Measurements from ENCODE around the gene PPP2CA.
"Not testable (repeated sequence)": the region's sequence is repeated elsewhere in the genome, so short reads cannot be mapped to it uniquely, and the experiment has no call there.

Gene PPP2CA

GRCh38 chr5:134224888-134225779, 739 bp downstream of the PPP2CA start:
- Histone ChIP-seq H3K9ac (peak overlapping the region; percentile 99), H3K4me3 (peak overlapping the region; percentile 99), H3K27ac (peak overlapping the region; percentile 99), H3K9me3 (no peaks in the 10 kb centered on the region), H3K27me3 (no peaks in the 10 kb centered on the region), H3K4me2 (peak overlapping the region; percentile 91), H3K4me1 (peaks cover 33% of the 10 kb centered on the region), H4K20me1 (peaks cover 56% of the 10 kb centered on the region), H3K36me3 (peaks cover 20% of the 10 kb centered on the region)
- TF ChIP-seq Cebpa-rat (IDR thresholded peaks at IDR 0.05) = no peak

- Histone ChIP-seq H3K4me1 (peaks cover 33% of the 10 kb centered on the region), H3K27me3 (no peaks in the 10 kb centered on the region), H4K20me1 (peaks cover 71% of the 10 kb centered on the region), H3K27ac (no peak overlapping the region), H3K9me3 (0 out of 2 replicates have a peak, but pooled peaks cover 3% of the 10 kb centered on the region), H3K4me2 (peak overlapping the region; percentile 91), H3K9ac (peak overlapping the region; percentile 99; the same call in 1 of the 2 replicates), H3K36me3 (peaks cover 35% of the 10 kb centered on the region), H3K4me3 (peak overlapping the region; percentile 99)
- TF ChIP-seq Cebpa-rat (IDR thresholded peaks at IDR 0.05) = no peak
Observed at GRCh38 chr5:134223406-134224248, 2.2 kb downstream of the PPP2CA start.

GRCh38 chr5:134221690-134222089, 4.2 kb downstream of the PPP2CA start:
- Histone ChIP-seq H3K9me3 (peaks cover 15% of the 10 kb centered on the region), H3K4me1 (peaks cover 25% of the 10 kb centered on the region), H3K36me3 (peaks cover 54% of the 10 kb centered on the region), H4K20me1 (peaks cover 91% of the 10 kb centered on the region)
- not testable (repeated sequence) for H3K4me3 ChIP-seq, H3K9ac ChIP-seq, H3K27ac ChIP-seq, H3K27me3 ChIP-seq, H3K4me2 ChIP-seq

- Histone ChIP-seq H3K4me1 (no peaks in the 10 kb centered on the region), H3K36me3 (peaks cover 91% of the 10 kb centered on the region), H3K9me3 (peaks cover 58% of the 10 kb centered on the region), H4K20me1 (peaks cover 96% of the 10 kb centered on the region), H3K4me3 (no peak overlapping the region), H3K4me2 (no peak overlapping the region), H3K27ac (no peak overlapping the region), H3K27me3 (no peaks in the 10 kb centered on the region), H3K9ac (no peak overlapping the region)
- TF ChIP-seq Cebpa-rat (IDR thresholded peaks at IDR 0.05) = no peak
Observed at GRCh38 chr5:134215757-134216156, 10.1 kb downstream of the PPP2CA start.

- Histone ChIP-seq H3K9me3 (peaks cover 41% of the 10 kb centered on the region), H4K20me1 (peaks cover 96% of the 10 kb centered on the region), H3K36me3 (peaks cover 65% of the 10 kb centered on the region)
- H3K27ac ChIP-seq, H3K9ac ChIP-seq, H3K4me3 ChIP-seq, H3K4me2 ChIP-seq, H3K27me3 ChIP-seq, H3K4me1 ChIP-seq: not testable (repeated sequence)
Observed at GRCh38 chr5:134211263-134212031, 14.4 kb downstream of the PPP2CA start.

GRCh38 chr5:134209477-134210245, 16.2 kb downstream of the PPP2CA start:
- Histone ChIP-seq H3K27me3 (no peaks in the 10 kb centered on the region), H4K20me1 (peaks cover 96% of the 10 kb centered on the region), H3K4me2 (no peak overlapping the region), H3K4me3 (no peak overlapping the region), H3K9ac (no peak overlapping the region), H3K9me3 (peaks cover 24% of the 10 kb centered on the region), H3K36me3 (peaks cover 66% of the 10 kb centered on the region), H3K27ac (no peak overlapping the region), H3K4me1 (no peaks in the 10 kb centered on the region)
- TF ChIP-seq Cebpa-rat (IDR thresholded peaks at IDR 0.05) = no peak

- no peaks in the 10 kb centered on the region for H3K4me1 ChIP-seq
- peaks cover 8% of the 10 kb centered on the region for H3K9me3 ChIP-seq
- H3K36me3 ChIP-seq = peaks cover 69% of the 10 kb centered on the region
- no peaks in the 10 kb centered on the region for H3K27me3 ChIP-seq
- TF ChIP-seq Cebpa-rat (IDR thresholded peaks at IDR 0.05) = no peak
- peaks cover 100% of the 10 kb centered on the region for H4K20me1 ChIP-seq
- H3K4me3 ChIP-seq = no peak overlapping the region
- no peak overlapping the region for H3K4me2 ChIP-seq
- no peak overlapping the region for H3K9ac ChIP-seq
- no peak overlapping the region for H3K27ac ChIP-seq
Observed at GRCh38 chr5:134207696-134208095, 18.2 kb downstream of the PPP2CA start.

GRCh38 chr5:134206627-134207160, 19.2 kb downstream of the PPP2CA start:
- peaks cover 69% of the 10 kb centered on the region for H3K36me3 ChIP-seq
- no peaks in the 10 kb centered on the region for H3K9me3 ChIP-seq
- H3K9ac ChIP-seq = no peak overlapping the region
- no peak overlapping the region for H3K27ac ChIP-seq
- no peak for TF ChIP-seq Cebpa-rat (IDR thresholded peaks at IDR 0.05)
- no peak overlapping the region for H3K4me2 ChIP-seq
- H4K20me1 ChIP-seq = peaks cover 100% of the 10 kb centered on the region
- no peaks in the 10 kb centered on the region for H3K27me3 ChIP-seq
- H3K4me1 ChIP-seq = no peaks in the 10 kb centered on the region
- no peak overlapping the region for H3K4me3 ChIP-seq

- TF ChIP-seq Cebpa-rat (IDR thresholded peaks at IDR 0.05) = no peak
- no peaks in the 10 kb centered on the region for H3K27me3 ChIP-seq
- H3K4me1 ChIP-seq = no peaks in the 10 kb centered on the region
- H3K9ac ChIP-seq = no peak overlapping the region
- H3K9me3 ChIP-seq = no peaks in the 10 kb centered on the region
- H3K4me3 ChIP-seq = no peak overlapping the region
- peaks cover 100% of the 10 kb centered on the region for H4K20me1 ChIP-seq
- H3K4me2 ChIP-seq = no peak overlapping the region
- H3K36me3 ChIP-seq = peaks cover 80% of the 10 kb centered on the region
- H3K27ac ChIP-seq = no peak overlapping the region
Observed at GRCh38 chr5:134204575-134204974, 21.3 kb downstream of the PPP2CA start.
